Measurements from ENCODE around the gene FBLIM1. TPM values are rescaled to one million over a fixed set of nuclear protein-coding genes. Genes with fewer than 3 reads are reported as not detected.

Gene FBLIM1
- total RNA-seq, 1 experiment from 2014 or later = 6.0 TPM

DNA sequence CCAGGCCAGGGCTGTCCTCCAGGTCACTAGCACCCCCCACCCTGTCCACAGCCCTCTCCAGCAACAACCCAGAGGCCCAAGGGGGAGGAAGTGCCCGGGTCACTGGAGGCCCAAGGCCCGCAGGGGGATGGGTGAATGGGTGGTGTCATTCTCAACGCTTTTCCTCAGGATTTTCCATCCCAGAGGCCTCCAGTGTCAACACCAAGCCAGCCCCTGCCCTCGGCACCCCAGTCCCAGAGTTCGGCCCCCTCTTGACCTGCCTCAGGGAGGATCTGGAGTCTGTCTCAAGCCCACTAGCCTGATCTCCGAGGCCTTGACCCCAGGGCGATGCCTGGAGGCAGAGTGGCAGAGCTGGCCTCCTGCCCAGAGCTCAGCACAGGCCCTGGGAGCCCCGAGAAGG is 11.2 kb upstream of the FBLIM1 start:
- Histone ChIP-seq H3K9me2 (ENCODE audit: insufficient read depth) (no peaks in the 10 kb centered on the region), H4K20me1 (ENCODE audit: insufficient read depth) (no peaks in the 10 kb centered on the region), H3K4me2 (ENCODE audit: low read length) (no peak overlapping the region), H3K9ac (ENCODE audit: low read length) (no peak overlapping the region), H3K36me3 (ENCODE audit: control insufficient read depth in 1 of 2, insufficient read depth in 2 of 2, low read length in 2 of 2) (no peaks in the 10 kb centered on the region), H2AFZ (ENCODE audit: low read depth, low read length, poor library complexity, severe bottlenecking) (no peak overlapping the region), H3K4me1 (ENCODE audit: control insufficient read depth in 1 of 2, insufficient read depth in 2 of 2, low read length in 2 of 2) (peaks cover 0 to 2% of the 10 kb centered on the region in 2 experiments; a peak in 2 of 4 replicates), H3K9me3 (ENCODE audit: control insufficient read depth in 1 of 2, insufficient read depth in 1 of 2, low read depth in 1 of 2, low read length in 2 of 2) (no peaks in the 10 kb centered on the region), H3K79me2 (ENCODE audit: insufficient read depth, low read length) (no peaks in the 10 kb centered on the region), H3K4me3 (replicated peaks in 1 of 2; ENCODE audit: low read depth in 1 of 2, low read length in 2 of 2) (no peak overlapping the region), H3K27me3 (ENCODE audit: insufficient read depth, low read length) (no peaks in the 10 kb centered on the region), H3K27ac (ENCODE audit: low read depth, low read length) (no peak overlapping the region)
- no TSS peak for BruUV-seq (replicated peaks)
- intact Hi-C loops (cut with micrococcal nuclease) = no loop called here
- DNase-seq (ENCODE audit: low read depth, low spot score) = no peak
- POLR2A ChIA-PET = no interaction called here
- ATAC-seq = no peak
- CTCF ChIA-PET = no interaction called here
- TF ChIP-seq FOSL1 (IDR thresholded peaks at IDR 0.05; ENCODE audit: low read depth) (no peak), SIN3A (IDR thresholded peaks at IDR 0.05; ENCODE audit: low read depth) (no peak), YY1 (IDR thresholded peaks at IDR 0.05; ENCODE audit: extremely low read depth, insufficient replicate concordance, low read depth, low read length) (no peak), SRF (IDR thresholded peaks at IDR 0.05; ENCODE audit: low read depth) (no peak), EZH2phosphoT487 (IDR thresholded peaks at IDR 0.05; ENCODE audit: borderline replicate concordance) (no peak), TCF7L2 (IDR thresholded peaks at IDR 0.05; ENCODE audit: borderline replicate concordance, extremely low read depth, insufficient read depth, insufficient read length) (no peak), JUND (IDR thresholded peaks at IDR 0.05) (no peak), CEBPB (IDR thresholded peaks at IDR 0.05; ENCODE audit: low read depth) (no peak), ZFX (IDR thresholded peaks at IDR 0.05) (no peak), POLR2A (IDR thresholded peaks at IDR 0.05; ENCODE audit: borderline replicate concordance, extremely low read depth, insufficient read depth, insufficient read length) (no peak), SP1 (IDR thresholded peaks at IDR 0.05; ENCODE audit: low read depth) (no peak), POLR2AphosphoS5 (IDR thresholded peaks at IDR 0.05; ENCODE audit: low read depth, low read length) (no peak), CBX3 (IDR thresholded peaks at IDR 0.05; ENCODE audit: low read depth) (no peak)
- TF ChIP-seq, protein P1, sequence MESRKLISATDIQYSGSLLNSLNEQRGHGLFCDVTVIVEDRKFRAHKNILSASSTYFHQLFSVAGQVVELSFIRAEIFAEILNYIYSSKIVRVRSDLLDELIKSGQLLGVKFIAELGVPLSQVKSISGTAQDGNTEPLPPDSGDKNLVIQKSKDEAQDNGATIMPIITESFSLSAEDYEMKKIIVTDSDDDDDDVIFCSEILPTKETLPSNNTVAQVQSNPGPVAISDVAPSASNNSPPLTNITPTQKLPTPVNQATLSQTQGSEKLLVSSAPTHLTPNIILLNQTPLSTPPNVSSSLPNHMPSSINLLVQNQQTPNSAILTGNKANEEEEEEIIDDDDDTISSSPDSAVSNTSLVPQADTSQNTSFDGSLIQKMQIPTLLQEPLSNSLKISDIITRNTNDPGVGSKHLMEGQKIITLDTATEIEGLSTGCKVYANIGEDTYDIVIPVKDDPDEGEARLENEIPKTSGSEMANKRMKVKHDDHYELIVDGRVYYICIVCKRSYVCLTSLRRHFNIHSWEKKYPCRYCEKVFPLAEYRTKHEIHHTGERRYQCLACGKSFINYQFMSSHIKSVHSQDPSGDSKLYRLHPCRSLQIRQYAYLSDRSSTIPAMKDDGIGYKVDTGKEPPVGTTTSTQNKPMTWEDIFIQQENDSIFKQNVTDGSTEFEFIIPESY (IDR thresholded peaks at IDR 0.05; ENCODE audit: extremely low read depth, insufficient replicate concordance, low read length) = no peak
- TF ChIP-seq, protein P2, sequence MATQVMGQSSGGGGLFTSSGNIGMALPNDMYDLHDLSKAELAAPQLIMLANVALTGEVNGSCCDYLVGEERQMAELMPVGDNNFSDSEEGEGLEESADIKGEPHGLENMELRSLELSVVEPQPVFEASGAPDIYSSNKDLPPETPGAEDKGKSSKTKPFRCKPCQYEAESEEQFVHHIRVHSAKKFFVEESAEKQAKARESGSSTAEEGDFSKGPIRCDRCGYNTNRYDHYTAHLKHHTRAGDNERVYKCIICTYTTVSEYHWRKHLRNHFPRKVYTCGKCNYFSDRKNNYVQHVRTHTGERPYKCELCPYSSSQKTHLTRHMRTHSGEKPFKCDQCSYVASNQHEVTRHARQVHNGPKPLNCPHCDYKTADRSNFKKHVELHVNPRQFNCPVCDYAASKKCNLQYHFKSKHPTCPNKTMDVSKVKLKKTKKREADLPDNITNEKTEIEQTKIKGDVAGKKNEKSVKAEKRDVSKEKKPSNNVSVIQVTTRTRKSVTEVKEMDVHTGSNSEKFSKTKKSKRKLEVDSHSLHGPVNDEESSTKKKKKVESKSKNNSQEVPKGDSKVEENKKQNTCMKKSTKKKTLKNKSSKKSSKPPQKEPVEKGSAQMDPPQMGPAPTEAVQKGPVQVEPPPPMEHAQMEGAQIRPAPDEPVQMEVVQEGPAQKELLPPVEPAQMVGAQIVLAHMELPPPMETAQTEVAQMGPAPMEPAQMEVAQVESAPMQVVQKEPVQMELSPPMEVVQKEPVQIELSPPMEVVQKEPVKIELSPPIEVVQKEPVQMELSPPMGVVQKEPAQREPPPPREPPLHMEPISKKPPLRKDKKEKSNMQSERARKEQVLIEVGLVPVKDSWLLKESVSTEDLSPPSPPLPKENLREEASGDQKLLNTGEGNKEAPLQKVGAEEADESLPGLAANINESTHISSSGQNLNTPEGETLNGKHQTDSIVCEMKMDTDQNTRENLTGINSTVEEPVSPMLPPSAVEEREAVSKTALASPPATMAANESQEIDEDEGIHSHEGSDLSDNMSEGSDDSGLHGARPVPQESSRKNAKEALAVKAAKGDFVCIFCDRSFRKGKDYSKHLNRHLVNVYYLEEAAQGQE (IDR thresholded peaks at IDR 0.05; ENCODE audit: low read depth) = no peak
- RAD21 ChIA-PET (ENCODE audit: low non-redundant PET in 1 of 2, low total read pairs in 2 of 2, uncharacterized antibody in 2 of 2, unreplicated experiment in 2 of 2) = no interaction called here

All from HCT116 (cell line).